ENCODE data around the gene EYA4.

EYA4 gene

DNA sequence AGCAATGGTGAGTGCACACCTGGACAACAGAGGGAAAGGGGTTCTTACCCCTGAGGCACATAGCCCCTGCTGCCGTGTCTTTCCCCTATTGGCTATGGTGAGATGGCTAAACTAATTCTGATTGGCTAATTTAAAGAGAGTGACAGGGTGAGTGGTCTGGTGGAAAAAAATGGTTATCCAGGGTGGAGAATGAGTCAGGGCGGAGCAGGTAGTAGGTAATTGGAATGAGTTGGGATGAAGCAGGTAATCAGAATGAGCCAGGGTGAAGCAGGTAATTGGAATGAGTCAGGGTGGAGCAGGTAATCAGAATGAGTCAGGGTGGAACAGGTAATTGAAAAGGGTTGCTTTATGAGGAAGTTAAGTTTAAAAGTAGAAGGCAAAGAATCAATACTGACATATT lies 200.3 kb downstream of the EYA4 start:
- no peak overlapping the region for H3K4me2 ChIP-seq (ENCODE audit: low read length)
- no peak overlapping the region for H3K4me3 ChIP-seq (ENCODE audit: low read depth, low read length, poor library complexity, severe bottlenecking)
- H4K20me1 ChIP-seq (ENCODE audit: insufficient read depth, low read length), result no peaks in the 10 kb centered on the region
- H2AFZ ChIP-seq (ENCODE audit: low read length), result no peak overlapping the region
- no peaks in the 10 kb centered on the region for H3K79me2 ChIP-seq (ENCODE audit: insufficient read depth, low read length)
- H3K4me1 ChIP-seq (ENCODE audit: insufficient read depth, low read length, severe bottlenecking), result no peaks in the 10 kb centered on the region
- H3K9me3 ChIP-seq (ENCODE audit: low read length), result no peaks in the 10 kb centered on the region
- no peak overlapping the region for H3K9ac ChIP-seq (ENCODE audit: low read length)
- no peaks in the 10 kb centered on the region for H3K9me2 ChIP-seq (ENCODE audit: low read depth, low read length)
- no peak for TF ChIP-seq EZH2 (IDR thresholded peaks at IDR 0.05; ENCODE audit: borderline replicate concordance, low read length)
- TF ChIP-seq, protein P1, sequence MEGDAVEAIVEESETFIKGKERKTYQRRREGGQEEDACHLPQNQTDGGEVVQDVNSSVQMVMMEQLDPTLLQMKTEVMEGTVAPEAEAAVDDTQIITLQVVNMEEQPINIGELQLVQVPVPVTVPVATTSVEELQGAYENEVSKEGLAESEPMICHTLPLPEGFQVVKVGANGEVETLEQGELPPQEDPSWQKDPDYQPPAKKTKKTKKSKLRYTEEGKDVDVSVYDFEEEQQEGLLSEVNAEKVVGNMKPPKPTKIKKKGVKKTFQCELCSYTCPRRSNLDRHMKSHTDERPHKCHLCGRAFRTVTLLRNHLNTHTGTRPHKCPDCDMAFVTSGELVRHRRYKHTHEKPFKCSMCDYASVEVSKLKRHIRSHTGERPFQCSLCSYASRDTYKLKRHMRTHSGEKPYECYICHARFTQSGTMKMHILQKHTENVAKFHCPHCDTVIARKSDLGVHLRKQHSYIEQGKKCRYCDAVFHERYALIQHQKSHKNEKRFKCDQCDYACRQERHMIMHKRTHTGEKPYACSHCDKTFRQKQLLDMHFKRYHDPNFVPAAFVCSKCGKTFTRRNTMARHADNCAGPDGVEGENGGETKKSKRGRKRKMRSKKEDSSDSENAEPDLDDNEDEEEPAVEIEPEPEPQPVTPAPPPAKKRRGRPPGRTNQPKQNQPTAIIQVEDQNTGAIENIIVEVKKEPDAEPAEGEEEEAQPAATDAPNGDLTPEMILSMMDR (IDR thresholded peaks at IDR 0.05; ENCODE audit: low read length), result no peak
- no peaks in the 10 kb centered on the region for H3K27me3 ChIP-seq (ENCODE audit: insufficient read depth, low read length)
- H3F3A ChIP-seq (ENCODE audit: insufficient read depth, low read length), result no peaks in the 10 kb centered on the region
- no peak overlapping the region for H3K27ac ChIP-seq (ENCODE audit: low read depth, low read length, poor library complexity, severe bottlenecking)
- H3K36me3 ChIP-seq (ENCODE audit: insufficient read depth, low read length), result no peaks in the 10 kb centered on the region

DNA sequence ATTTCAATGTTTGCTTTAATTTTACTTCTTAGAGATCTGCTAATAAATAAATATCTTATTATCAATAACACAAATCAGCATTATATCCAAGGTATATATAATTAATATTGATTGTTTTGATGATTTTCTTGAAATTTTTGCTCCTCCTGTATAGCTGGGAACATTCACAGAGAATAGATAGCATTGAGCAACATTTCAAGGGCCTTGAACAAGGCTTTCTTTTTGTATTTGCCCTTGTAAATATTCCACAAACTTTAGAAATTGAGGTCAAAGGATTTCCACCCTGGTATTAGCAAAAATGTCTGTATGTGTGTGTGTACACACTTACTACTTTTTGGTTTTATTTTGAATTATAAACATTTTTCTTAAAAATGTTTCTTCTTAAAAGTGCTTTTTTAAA lies 205.6 kb downstream of the EYA4 start:
- Histone ChIP-seq H3K27me3 (ENCODE audit: insufficient read depth, low read length) (no peaks in the 10 kb centered on the region), H2AFZ (ENCODE audit: low read length) (no peak overlapping the region), H4K20me1 (ENCODE audit: insufficient read depth, low read length) (no peaks in the 10 kb centered on the region), H3F3A (ENCODE audit: insufficient read depth, low read length) (no peaks in the 10 kb centered on the region), H3K9me3 (ENCODE audit: low read length) (no peaks in the 10 kb centered on the region), H3K27ac (ENCODE audit: low read depth, low read length, poor library complexity, severe bottlenecking) (no peak overlapping the region), H3K79me2 (ENCODE audit: insufficient read depth, low read length) (no peaks in the 10 kb centered on the region), H3K4me2 (ENCODE audit: low read length) (no peak overlapping the region), H3K4me1 (ENCODE audit: insufficient read depth, low read length, severe bottlenecking) (no peaks in the 10 kb centered on the region), H3K36me3 (ENCODE audit: insufficient read depth, low read length) (no peaks in the 10 kb centered on the region), H3K9me2 (ENCODE audit: low read depth, low read length) (no peaks in the 10 kb centered on the region), H3K4me3 (ENCODE audit: low read depth, low read length, poor library complexity, severe bottlenecking) (no peak overlapping the region), H3K9ac (ENCODE audit: low read length) (no peak overlapping the region)
- TF ChIP-seq, protein P1 (IDR thresholded peaks at IDR 0.05; ENCODE audit: low read length), result no peak
- TF ChIP-seq EZH2 (IDR thresholded peaks at IDR 0.05; ENCODE audit: borderline replicate concordance, low read length), result no peak

DNA sequence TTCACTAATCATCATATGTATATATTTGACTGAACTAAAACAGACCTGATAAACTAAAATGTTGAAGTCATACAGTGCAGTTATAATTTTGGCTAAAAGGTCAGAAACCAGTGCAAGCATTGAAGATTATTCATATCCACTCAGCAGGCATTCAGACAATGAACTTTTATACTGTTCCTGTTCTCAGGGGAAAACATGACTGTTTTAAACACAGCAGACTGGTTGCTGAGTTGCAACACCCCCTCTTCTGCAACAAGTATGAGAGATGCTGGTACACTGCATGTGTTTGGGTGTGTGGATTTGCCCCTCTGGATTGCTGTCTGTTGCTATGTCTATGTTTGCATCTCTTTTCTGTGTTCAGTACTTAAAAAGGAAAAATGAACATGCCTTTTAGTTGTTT lies 206.8 kb downstream of the EYA4 start:
- no peak overlapping the region for H2AFZ ChIP-seq (ENCODE audit: low read length)
- no peaks in the 10 kb centered on the region for H3K79me2 ChIP-seq (ENCODE audit: insufficient read depth, low read length)
- no peaks in the 10 kb centered on the region for H3K4me1 ChIP-seq (ENCODE audit: insufficient read depth, low read length, severe bottlenecking)
- H3K27ac ChIP-seq (ENCODE audit: low read depth, low read length, poor library complexity, severe bottlenecking), result no peak overlapping the region
- no peak for TF ChIP-seq EZH2 (IDR thresholded peaks at IDR 0.05; ENCODE audit: borderline replicate concordance, low read length)
- TF ChIP-seq, protein P1 (IDR thresholded peaks at IDR 0.05; ENCODE audit: low read length), result no peak
- no peaks in the 10 kb centered on the region for H3K9me3 ChIP-seq (ENCODE audit: low read length)
- H4K20me1 ChIP-seq (ENCODE audit: insufficient read depth, low read length), result no peaks in the 10 kb centered on the region
- no peak overlapping the region for H3K9ac ChIP-seq (ENCODE audit: low read length)
- H3F3A ChIP-seq (ENCODE audit: insufficient read depth, low read length), result no peaks in the 10 kb centered on the region
- no peaks in the 10 kb centered on the region for H3K9me2 ChIP-seq (ENCODE audit: low read depth, low read length)
- no peaks in the 10 kb centered on the region for H3K27me3 ChIP-seq (ENCODE audit: insufficient read depth, low read length)
- H3K4me3 ChIP-seq (ENCODE audit: low read depth, low read length, poor library complexity, severe bottlenecking), result no peak overlapping the region
- H3K36me3 ChIP-seq (ENCODE audit: insufficient read depth, low read length), result no peaks in the 10 kb centered on the region
- H3K4me2 ChIP-seq (ENCODE audit: low read length), result no peak overlapping the region
